Caco-2 (cell line): ENCODE results near the gene CNKSR1. TPM values are rescaled to one million over a fixed set of nuclear protein-coding genes. Genes with fewer than 3 reads are reported as not detected.

Source experiments
- BruUV-seq: library from RNA; stranded (reverse); fragments of 400-500 nt; replicated peaks from 2 replicates; lab custom pipeline; 2021; lab: Mats Ljungman, UMichigan
- CTCF ChIA-PET: fragments of 300-600 bp; sonication (Branson Sonifier 250); formaldehyde crosslinking; loops from one replicate; lab custom pipeline; 2022; ENCODE audit warnings: antibody characterized with exemption; lab: Charles Lee
- POLR2A ChIA-PET: fragments of 300-600 bp; sonication (Branson Sonifier 250); formaldehyde crosslinking; loops from one replicate; lab custom pipeline; 2022; ENCODE audit warnings: antibody characterized with exemption; lab: Charles Lee
- DNase-seq, 2 experiments: peaks; one replicate each; pipeline versions ENCODE4 v3.0.0 to v3.0.0-alpha.2; 2020 to 2022
- H3K27me3 ChIP-seq: replicated peaks from 2 replicates; pipeline ENCODE4 v1.6.0; 2011; ENCODE audit warnings: low read length; ENCODE audit not compliant: control insufficient read depth, insufficient read depth
- H3K36me3 ChIP-seq: 2 replicates; pipeline ENCODE4 v1.5.1; 2011; ENCODE audit warnings: low read length; ENCODE audit not compliant: control insufficient read depth, insufficient read depth
- H3K4me1 ChIP-seq: fragments of 250-450 bp; sonication (Bioruptor Pico); 2 replicates; pipeline ENCODE4 v1.5.1; 2020; ENCODE audit warnings: mild to moderate bottlenecking
- H3K4me3 ChIP-seq: 2 replicates; pipeline ENCODE4 v1.5.1; 2011; ENCODE audit warnings: low read depth, mild to moderate bottlenecking, control low read depth, low read length
- H3K9me3 ChIP-seq: fragments of 250-450 bp; sonication (Bioruptor Pico); 2 replicates; pipeline ENCODE4 v1.5.1; 2020; ENCODE audit warnings: mild to moderate bottlenecking, moderate library complexity
- H3K27ac Mint-ChIP-seq: one replicate; pipeline ENCODE4 v1.8.0; 2022; ENCODE audit warnings: mixed read lengths; ENCODE audit not compliant: unreplicated experiment
- H3K27me3 Mint-ChIP-seq: one replicate; pipeline ENCODE4 v1.8.0; 2022; ENCODE audit warnings: mixed read lengths; ENCODE audit not compliant: insufficient read depth, unreplicated experiment
- H3K36me3 Mint-ChIP-seq: one replicate; pipeline ENCODE4 v1.8.0; 2022; ENCODE audit warnings: mild to moderate bottlenecking, mixed read lengths; ENCODE audit not compliant: insufficient read depth, unreplicated experiment
- H3K4me1 Mint-ChIP-seq: one replicate; pipeline ENCODE4 v1.8.0; 2022; ENCODE audit warnings: low read depth, mixed read lengths; ENCODE audit not compliant: unreplicated experiment
- H3K4me3 Mint-ChIP-seq: one replicate; pipeline ENCODE4 v1.8.0; 2022; ENCODE audit warnings: mild to moderate bottlenecking, moderate library complexity, mixed read lengths; ENCODE audit not compliant: unreplicated experiment
- H3K9me3 Mint-ChIP-seq: one replicate; pipeline ENCODE4 v1.8.0; 2022; ENCODE audit warnings: mixed read lengths; ENCODE audit not compliant: unreplicated experiment
- intact Hi-C: fragments of 100-400 bp; cut with micrococcal nuclease; formaldehyde crosslinking; loops from one replicate; pipeline ENCODE4 v1.10.0; 2022; ENCODE audit not compliant: unreplicated experiment
- total RNA-seq: library from RNA; stranded (reverse); gene quantifications from 2 replicates; pipeline ENCODE4 v1.2.3, GENCODE V29; 2022
- TF ChIP-seq, protein P1 (sequence below), 2 experiments: fragments of 200-600 bp in 1 of 2; IDR thresholded peaks; 1 replicate in 1 of 2; 2 replicates in 1 of 2; pipeline versions ENCODE4 v1.5.1 to v1.8.0; 2011 to 2022; ENCODE audit warnings: antibody characterized with exemption in 1 of 2, control low read depth in 1 of 2, inconsistent platforms in 1 of 2, low read depth in 1 of 2, low read length in 1 of 2, mild to moderate bottlenecking in 1 of 2, moderate library complexity in 1 of 2; ENCODE audit not compliant: insufficient read depth in 1 of 2, severe bottlenecking in 1 of 2, unreplicated experiment in 1 of 2

CNKSR1 gene
- total RNA-seq, 1 experiment from 2014 or later: 16.1 TPM

DNA sequence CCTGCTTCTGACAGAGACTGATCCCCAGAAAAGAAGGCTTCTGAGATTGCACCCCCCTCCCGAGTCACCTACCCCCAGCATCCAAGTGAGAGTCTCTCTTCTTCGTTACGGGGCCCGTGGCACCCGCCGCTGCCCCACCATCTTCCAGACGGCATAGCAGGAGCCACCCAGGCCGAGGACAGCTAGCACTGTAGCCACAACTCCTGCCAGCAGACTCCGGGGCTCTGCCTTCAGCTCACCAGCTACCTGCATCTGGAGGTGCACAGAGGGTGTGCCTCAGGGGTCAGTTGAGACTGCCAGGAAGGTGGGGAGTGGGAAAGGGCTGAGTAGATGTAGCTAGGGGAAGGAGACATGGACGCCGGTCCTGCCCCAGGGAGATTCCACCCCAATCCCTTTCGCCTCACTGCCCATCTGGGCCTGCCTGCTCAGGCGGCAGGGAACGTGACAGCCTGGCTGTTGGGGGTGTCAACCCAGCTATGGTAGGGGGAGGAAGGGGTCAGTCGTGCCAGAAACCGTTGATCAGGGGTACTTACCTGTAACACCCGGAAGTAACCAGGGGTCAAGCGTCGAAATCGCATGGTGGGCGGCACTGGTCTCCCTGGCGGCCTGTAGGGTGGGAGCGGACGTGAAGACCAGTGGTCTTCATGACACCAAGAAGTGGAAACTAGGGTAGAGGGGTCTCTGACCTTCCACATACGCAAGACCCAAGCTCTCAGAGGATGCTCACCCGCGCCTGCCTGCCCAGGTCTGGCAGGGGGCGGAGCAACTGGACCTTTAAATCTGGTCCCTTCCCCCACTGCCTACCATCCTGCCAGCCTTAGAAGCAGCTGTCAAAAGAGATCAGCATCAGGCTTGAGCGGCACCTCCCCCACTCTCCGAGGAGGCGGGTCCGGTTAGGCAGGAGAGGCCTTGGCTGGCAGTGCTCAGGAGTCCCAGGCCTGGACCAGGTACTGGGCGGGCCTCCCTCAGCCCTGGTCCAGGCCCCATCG, 5.9 kb upstream of the CNKSR1 start, which contains the start of gene ZNF593OS:
TSS of gene ZNF593OS (minus strand) at position 749 of the 989 bp plus-strand sequence. CDS start at position 578, 171 bp downstream.
- intact Hi-C loops: no loop called here
- CTCF ChIA-PET: no interaction called here
- H3K27me3 ChIP-seq: no peaks in the 10 kb centered on the region
- H3K9me3 ChIP-seq: no peaks in the 10 kb centered on the region
- POLR2A ChIA-PET: no interaction called here
- H3K4me3 ChIP-seq: peak within 1 kb of the TSS; percentile 81
- no peaks in the 10 kb centered on the region for H3K4me1 ChIP-seq
- Mint-ChIP-seq H3K27me3 (no peaks in the 10 kb centered on the region), H3K36me3 (peaks cover 9% of the 10 kb centered on the region), H3K27ac (no peak within 1 kb of the TSS), H3K4me1 (no peaks in the 10 kb centered on the region), H3K4me3 (peak within 1 kb of the TSS; percentile 79), H3K9me3 (no peaks in the 10 kb centered on the region)
- no TSS peak for BruUV-seq
- no peak for DNase-seq
- no peaks in the 10 kb centered on the region for H3K36me3 ChIP-seq
- TF ChIP-seq, protein P1, sequence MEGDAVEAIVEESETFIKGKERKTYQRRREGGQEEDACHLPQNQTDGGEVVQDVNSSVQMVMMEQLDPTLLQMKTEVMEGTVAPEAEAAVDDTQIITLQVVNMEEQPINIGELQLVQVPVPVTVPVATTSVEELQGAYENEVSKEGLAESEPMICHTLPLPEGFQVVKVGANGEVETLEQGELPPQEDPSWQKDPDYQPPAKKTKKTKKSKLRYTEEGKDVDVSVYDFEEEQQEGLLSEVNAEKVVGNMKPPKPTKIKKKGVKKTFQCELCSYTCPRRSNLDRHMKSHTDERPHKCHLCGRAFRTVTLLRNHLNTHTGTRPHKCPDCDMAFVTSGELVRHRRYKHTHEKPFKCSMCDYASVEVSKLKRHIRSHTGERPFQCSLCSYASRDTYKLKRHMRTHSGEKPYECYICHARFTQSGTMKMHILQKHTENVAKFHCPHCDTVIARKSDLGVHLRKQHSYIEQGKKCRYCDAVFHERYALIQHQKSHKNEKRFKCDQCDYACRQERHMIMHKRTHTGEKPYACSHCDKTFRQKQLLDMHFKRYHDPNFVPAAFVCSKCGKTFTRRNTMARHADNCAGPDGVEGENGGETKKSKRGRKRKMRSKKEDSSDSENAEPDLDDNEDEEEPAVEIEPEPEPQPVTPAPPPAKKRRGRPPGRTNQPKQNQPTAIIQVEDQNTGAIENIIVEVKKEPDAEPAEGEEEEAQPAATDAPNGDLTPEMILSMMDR (IDR thresholded peaks at IDR 0.05; ENCODE audit: insufficient read depth in 1 of 2, low read depth in 1 of 2, low read length in 1 of 2, severe bottlenecking in 1 of 2, unreplicated experiment in 1 of 2): no peak

DNA sequence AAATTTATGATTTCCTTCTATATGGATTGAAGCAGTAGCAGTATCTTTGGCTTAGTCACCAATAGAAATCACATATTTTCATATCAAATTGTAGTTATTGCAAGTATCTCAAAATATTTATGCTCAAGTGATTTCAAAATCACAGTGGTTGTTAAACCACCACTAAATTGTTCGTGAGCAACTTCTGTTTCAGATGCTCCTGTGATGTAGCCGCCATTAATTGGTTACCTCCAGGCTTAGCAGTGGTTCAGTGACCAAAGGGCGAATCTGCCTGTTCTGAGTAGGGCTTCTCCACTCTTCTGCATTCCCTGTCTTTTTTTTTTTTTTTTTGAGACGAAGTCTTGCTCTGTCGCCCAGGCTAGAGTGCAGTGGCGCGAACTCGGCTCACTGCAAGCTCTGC, 1.9 kb upstream of the CNKSR1 start:
- CTCF ChIA-PET: no interaction called here
- no peaks in the 10 kb centered on the region for H3K27me3 Mint-ChIP-seq

DNA sequence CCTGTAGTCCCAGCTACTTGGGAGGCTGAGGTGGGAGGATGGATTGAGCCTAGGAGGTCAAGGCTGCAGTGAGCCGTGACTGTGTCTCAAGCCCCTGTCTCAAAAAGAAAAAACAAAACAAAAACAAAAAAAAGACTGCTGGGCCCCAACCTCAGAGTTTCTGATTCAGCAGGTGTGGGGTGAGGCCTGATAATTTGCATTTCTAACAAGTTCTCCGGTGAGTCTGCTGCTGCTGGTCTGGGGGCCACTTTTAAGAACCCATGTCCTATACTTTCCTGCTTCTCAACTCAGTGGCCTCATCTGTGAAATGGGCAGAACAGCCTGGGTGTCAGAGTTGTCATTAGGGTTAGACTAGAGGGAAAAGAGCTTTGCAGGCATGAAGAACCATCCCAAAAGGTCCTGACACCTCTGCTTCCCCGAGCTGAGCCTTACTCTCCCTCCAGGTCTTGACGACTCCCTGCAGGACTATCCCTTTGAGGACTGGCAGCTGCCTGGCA, 2.8 kb downstream of the CNKSR1 start:
- no peaks in the 10 kb centered on the region for H3K27me3 ChIP-seq
- no peaks in the 10 kb centered on the region for H3K9me3 Mint-ChIP-seq
- no peaks in the 10 kb centered on the region for H3K9me3 ChIP-seq
- peaks cover 1% of the 10 kb centered on the region; the same call in 1 of the 2 replicates for H3K36me3 ChIP-seq
- H3K4me3 ChIP-seq: no peak overlapping the region
- peaks cover 7% of the 10 kb centered on the region for H3K4me1 Mint-ChIP-seq
- no peaks in the 10 kb centered on the region for H3K27me3 Mint-ChIP-seq
- H3K4me3 Mint-ChIP-seq: no peak overlapping the region
- ChIA-PET CTCF (interaction anchor here (0.8 kb wide), 2 partner anchors 35 to 55 kb away, joined by 3 read pairs; no protein-coding TSS in a partner anchor), POLR2A (interaction anchor here (1.1 kb wide), 1 partner anchor 54 kb away, joined by 4 read pairs; the partner anchor contains the start of gene CEP85)
- no peaks in the 10 kb centered on the region for H3K4me1 ChIP-seq
- no peak overlapping the region for H3K27ac Mint-ChIP-seq
- no peak for DNase-seq
- no peaks in the 10 kb centered on the region for H3K36me3 Mint-ChIP-seq
- TF ChIP-seq, protein P1 (IDR thresholded peaks at IDR 0.05; ENCODE audit: insufficient read depth in 1 of 2, low read depth in 1 of 2, low read length in 1 of 2, severe bottlenecking in 1 of 2, unreplicated experiment in 1 of 2): no peak
- intact Hi-C loops: no loop called here
- BruUV-seq: no TSS peak

More for the DNA sequence above, 1.9 kb upstream of the CNKSR1 start:
- Histone ChIP-seq H3K36me3 (no peaks in the 10 kb centered on the region), H3K27me3 (no peaks in the 10 kb centered on the region), H3K9me3 (no peaks in the 10 kb centered on the region), H3K4me3 (no peak overlapping the region), H3K4me1 (no peaks in the 10 kb centered on the region)
- no peak overlapping the region for H3K4me3 Mint-ChIP-seq
- BruUV-seq: no TSS peak
- intact Hi-C loops: no loop called here
- DNase-seq: no peak
- TF ChIP-seq, protein P1 (IDR thresholded peaks at IDR 0.05; ENCODE audit: insufficient read depth in 1 of 2, low read depth in 1 of 2, low read length in 1 of 2, severe bottlenecking in 1 of 2, unreplicated experiment in 1 of 2): no peak
- no peak overlapping the region for H3K27ac Mint-ChIP-seq
- POLR2A ChIA-PET: no interaction called here
- H3K4me1 Mint-ChIP-seq: peaks cover 7% of the 10 kb centered on the region
- no peaks in the 10 kb centered on the region for H3K9me3 Mint-ChIP-seq
- H3K36me3 Mint-ChIP-seq: peaks cover 4% of the 10 kb centered on the region
